Fibroblast of peridontal ligament (primary cell): ENCODE data around the gene TRIM37.
"Not testable (repeated sequence)": the region's sequence is repeated elsewhere in the genome, so short reads cannot be mapped to it uniquely, and the experiment has no call there.

Experiments
- DNase-seq: peaks from one replicate; pipeline ENCODE4 v3.0.0-alpha.2; 2010; ENCODE audit errors: extremely low read depth

The TRIM37 gene

GRCh38 chr17:59110973-59111372 lies 4.3 kb upstream of the TRIM37 start:
- DNase-seq: no peak

DNA sequence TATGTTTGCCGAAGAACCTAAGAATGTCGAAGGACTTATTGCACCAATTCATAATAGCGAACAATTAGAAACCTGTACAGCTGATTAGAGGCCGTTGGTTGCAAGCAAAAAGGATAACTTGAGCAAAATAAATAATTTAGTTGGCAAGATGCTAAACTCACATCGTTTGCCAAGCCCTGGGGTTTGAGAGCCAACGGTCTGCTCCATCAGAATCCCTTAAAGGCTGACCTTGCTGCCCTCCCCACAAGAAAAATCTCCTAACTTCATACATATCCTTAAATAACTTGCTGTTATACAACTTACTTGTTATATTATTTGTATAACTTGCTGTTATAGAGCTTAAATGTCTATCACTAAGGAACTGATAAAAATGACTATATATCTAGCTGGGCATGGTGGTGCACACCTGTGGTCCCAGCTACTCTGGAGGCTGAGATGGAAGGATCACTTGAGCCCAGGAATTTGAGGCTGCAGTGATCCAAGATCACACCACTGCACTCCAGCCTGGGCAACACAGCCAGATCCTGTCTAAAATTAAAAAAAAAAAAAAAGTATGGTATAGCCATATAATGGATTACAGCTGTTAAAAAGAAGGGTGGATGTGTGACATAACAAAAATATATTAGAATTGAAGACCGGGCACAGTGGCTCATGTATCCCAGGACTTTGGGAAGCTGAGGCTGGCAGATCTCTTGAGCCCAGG lies 1.9 kb upstream of the TRIM37 start:
- no peak for DNase-seq

GRCh38 chr17:59107306-59107670 lies 608 bp upstream of the TRIM37 start:
- no peak for DNase-seq

DNA sequence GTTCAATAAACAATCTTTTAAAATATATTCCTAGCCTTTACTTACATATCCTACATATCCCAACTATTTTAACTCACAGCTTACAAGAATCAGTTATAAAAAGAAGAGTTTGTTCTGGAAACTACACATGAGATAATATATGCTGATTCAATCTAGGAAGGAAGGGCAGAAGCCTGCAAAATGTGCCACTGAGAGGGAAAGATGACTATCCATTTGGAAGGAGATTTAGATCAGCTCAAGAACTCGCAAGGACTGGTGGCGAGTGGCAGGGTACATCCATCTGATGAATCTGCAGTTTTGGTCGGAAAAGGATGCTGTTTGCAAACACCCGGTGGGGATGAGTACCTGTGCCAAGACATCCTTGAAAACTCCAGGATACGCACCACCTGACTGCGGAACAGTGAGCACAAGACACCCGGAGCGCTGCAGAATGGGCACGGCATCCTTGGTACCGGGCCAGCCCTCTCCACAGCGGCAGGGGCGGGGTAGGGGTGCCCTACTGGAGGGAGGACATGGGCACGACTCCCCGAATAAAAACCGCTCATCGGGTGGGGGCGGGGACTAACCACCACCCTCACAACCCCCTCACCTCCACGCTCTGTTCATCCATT lies 723 bp downstream of the TRIM37 start:
- peak; percentile 29 for DNase-seq

DNA sequence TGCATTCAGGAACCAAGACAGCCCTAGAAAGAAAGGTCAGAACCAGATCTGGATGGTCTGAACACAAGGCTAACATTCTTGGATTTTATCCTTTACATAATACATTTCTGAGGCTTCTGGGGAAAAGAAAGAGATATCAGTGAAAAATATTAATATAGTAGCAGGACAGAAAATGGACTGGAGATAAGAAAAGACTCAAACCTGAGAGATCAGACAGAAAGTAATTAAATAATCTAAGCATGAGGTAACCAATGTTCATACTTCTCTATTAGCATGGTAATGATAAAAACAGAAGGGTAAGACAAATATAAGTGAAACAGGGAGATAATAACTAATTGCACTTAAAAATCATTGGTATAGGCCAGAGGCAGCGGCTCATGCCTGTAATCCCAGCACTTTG lies 5.5 kb downstream of the TRIM37 start:
- no peak for DNase-seq

GRCh38 chr17:59097876-59098275 lies 8.8 kb downstream of the TRIM37 start:
- no peak for DNase-seq

DNA sequence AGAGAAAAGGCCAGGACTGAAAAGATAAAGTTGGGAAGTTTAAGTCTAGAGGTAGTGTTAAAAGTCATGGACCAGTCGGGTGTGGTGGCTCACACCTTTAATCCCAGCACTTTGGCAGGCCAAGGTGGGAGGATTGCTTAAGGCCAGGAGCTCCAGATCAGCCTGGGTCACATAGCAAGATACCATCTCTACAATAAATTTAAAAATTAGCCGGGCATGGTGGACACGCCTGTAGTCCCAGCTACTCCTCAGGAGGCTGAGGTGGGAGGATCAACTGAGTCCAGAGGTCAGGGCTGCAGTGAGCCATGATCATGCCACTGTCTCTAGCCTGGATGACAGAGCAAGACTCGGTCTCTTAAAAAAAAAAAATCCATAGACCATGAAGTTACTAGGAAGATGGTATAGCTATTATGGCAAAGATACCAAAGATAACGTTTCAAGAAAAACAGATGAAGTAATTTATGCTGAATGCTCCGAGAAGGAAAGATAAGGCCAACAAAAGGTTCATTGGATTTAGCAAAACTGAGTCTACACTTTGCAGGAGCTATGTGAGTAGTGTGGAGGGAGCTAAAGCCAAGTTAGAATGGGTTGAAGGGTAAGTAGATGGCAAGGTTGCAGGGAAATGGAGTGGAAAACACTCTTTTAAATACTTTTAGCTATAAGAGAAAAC lies 11.7 kb downstream of the TRIM37 start:
- DNase-seq: no peak

- DNase-seq: peak; percentile 96
Observed at GRCh38 chr17:59093702-59094231, 12.9 kb downstream of the TRIM37 start.

- DNase-seq: no peak
Observed at GRCh38 chr17:59093145-59093701, 13.5 kb downstream of the TRIM37 start.

GRCh38 chr17:59090593-59090992 lies 16.1 kb downstream of the TRIM37 start:
- DNase-seq: not testable (repeated sequence)

DNA sequence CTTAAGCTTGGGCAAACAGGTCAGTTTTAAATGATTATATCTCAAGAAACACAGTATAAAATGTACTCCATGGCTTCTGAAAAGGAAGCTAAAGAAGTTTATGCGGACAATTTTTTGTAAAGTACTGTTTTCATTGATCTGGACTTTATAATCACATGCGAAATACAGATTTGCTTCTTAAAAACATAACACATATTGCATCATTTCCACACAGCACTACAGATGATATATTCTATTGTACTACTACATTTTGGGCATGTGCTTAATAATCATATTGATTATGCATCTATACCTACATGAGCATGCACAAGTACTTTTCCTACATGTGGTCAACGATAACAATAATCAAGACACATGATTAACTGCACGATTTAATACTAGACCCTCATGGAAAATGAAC lies 22.5 kb downstream of the TRIM37 start:
- DNase-seq: no peak

- peak; percentile 70 for DNase-seq
Observed at GRCh38 chr17:59074494-59074893, 32.2 kb downstream of the TRIM37 start.

DNA sequence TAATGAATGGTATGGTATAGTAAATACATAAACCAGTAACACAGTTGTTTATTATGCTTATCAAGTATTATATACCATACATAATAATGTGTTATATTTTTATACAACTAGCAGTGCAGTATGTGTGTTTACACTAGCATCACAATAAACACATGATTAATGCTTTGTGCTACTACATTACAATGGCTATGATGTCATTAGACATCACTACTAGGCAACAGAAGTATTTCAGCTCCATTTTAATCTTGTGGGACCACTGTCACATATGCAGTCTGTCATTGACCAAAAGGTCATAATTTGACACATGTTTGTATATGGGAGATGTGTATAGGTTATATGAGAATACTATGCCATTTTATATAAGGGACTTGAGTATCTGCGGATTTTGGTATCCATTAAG lies 32.7 kb downstream of the TRIM37 start:
- DNase-seq: no peak

- DNase-seq: no peak
Observed at GRCh38 chr17:59069856-59070255, 36.8 kb downstream of the TRIM37 start.

GRCh38 chr17:59067756-59068155 lies 38.9 kb downstream of the TRIM37 start:
- no peak for DNase-seq

- DNase-seq: no peak
Observed at GRCh38 chr17:59067340-59067739, 39.3 kb downstream of the TRIM37 start.

GRCh38 chr17:59062509-59062908 lies 44.2 kb downstream of the TRIM37 start:
- DNase-seq: no peak

- no peak for DNase-seq
Observed at GRCh38 chr17:59056857-59057256, 49.8 kb downstream of the TRIM37 start.

DNA sequence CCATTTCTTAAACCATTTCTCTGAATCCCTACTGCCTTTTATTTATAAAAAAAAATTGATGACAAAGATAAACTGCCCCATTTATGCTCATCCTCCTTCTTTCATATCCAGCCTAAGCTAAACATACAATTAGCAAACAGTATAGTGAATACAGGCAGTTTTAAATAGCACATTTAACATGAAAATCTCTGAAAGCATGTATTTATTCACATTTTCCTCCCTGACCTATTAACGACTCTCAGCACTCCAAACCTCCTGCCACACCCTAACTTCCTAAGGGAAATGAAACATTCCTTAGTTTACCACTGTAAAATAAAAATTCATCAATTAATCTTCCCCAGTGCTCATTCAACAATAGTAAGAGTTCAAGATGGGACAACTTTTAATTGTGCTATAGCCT lies 56.9 kb downstream of the TRIM37 start:
- DNase-seq: no peak

DNA sequence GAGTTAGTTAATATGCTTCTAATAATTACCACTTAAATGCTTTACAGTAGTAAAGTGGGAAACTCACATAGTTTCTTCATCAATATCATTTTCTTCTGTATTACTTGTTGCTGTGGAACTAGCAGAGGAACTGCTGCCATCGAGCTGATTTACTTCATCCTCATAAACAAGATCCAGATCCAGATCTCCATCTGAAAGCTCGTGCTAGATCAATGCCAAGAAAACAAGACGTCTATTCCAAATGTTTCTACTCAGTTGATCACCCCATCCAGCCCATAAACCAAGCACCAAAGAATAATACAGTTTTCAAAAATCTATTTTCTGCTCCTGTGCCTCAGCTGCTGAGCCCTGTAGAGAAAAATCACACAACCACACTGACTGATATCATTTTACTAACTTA lies 59.1 kb downstream of the TRIM37 start:
- no peak for DNase-seq

DNA sequence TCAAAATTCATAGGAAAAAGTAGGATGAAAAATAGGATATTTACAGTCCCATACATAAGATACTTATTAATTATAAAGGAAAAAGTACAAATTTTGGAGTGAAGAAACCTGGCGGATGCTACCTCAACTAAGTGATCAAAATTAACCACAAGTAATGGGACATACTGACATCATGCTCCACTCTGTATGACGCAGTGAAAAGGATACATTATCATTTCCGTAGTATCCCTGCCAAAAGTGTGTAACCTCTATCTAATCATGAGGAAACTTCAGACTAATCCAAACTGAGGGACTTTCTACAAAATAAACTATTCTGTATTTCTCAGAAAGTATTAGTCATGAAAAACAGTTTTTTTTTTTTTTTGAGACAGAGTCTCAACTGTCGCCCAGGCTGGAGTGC lies 60.5 kb downstream of the TRIM37 start:
- peak; percentile 23 for DNase-seq

DNA sequence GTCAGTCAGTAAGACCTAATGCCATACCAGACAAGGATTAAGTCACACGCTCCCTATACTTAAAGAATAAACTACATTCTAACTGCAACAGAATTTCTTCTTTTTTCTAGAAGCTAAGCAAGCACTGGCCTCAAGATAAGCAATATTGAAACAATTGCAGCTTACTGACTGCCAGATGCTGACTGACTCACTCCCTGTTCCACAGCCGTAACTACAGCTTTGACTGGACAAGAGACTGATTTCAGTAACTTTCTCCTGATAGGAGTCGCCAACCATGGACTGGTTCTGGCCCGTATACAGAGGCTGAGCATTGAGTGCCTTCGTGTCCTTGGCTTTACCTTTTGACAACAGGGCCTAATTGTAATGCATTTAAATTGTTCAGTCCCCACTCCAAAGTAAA lies 67.9 kb downstream of the TRIM37 start:
- DNase-seq: peak; percentile 53

DNA sequence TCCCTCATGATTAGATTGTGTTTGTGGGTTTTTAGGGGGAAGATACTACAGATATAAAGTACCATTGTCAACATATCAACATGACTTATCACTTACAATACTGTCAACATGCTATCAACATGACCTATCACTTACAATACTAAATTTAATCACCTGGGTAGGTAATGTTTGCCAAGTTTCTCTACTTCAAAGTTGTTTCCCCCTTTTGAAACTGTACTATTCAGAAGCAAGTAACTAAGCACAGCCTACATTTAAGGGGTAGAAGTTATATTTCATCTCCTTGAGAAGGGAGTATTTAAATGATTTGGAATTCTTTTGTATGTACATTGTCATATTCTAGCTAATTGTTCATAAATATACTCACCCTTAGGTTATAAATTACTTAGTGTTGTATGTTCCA lies 68.7 kb downstream of the TRIM37 start:
- DNase-seq: no peak
